ENCODE data around the gene MEMO1. TPM values are rescaled to one million over a fixed set of nuclear protein-coding genes. Genes with fewer than 3 reads are reported as not detected.

Gene MEMO1
- total RNA-seq, 1 donor: 37.6 TPM

DNA sequence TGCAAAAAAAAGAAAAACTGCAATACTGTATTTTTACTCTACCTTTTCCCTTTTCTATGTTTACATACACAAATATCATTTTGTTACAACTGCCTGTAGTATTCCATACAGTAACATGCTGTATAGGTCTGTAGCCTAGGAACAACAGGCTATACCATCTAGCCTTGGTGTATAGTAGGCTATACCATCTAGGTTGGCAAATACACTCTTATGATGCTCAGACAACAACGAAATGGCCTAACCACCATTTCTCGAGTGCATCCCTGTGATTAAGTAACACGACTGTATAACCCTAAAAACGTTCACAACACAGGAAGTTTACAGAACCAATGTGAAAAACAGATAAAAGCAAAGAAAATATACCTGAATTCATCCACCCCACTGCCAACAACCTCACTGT, 64.0 kb downstream of the MEMO1 start:
- no peaks in the 10 kb centered on the region for H3K9me3 ChIP-seq (ENCODE audit: low read depth, low read length)
- peaks cover 9% of the 10 kb centered on the region for H3K36me3 ChIP-seq (ENCODE audit: insufficient read depth, low read length)
- peaks cover 12% of the 10 kb centered on the region for H3K4me1 ChIP-seq (ENCODE audit: insufficient read depth, low read length)
- no peak overlapping the region for H2AFZ ChIP-seq (ENCODE audit: low read length)
- TF ChIP-seq, protein P1, sequence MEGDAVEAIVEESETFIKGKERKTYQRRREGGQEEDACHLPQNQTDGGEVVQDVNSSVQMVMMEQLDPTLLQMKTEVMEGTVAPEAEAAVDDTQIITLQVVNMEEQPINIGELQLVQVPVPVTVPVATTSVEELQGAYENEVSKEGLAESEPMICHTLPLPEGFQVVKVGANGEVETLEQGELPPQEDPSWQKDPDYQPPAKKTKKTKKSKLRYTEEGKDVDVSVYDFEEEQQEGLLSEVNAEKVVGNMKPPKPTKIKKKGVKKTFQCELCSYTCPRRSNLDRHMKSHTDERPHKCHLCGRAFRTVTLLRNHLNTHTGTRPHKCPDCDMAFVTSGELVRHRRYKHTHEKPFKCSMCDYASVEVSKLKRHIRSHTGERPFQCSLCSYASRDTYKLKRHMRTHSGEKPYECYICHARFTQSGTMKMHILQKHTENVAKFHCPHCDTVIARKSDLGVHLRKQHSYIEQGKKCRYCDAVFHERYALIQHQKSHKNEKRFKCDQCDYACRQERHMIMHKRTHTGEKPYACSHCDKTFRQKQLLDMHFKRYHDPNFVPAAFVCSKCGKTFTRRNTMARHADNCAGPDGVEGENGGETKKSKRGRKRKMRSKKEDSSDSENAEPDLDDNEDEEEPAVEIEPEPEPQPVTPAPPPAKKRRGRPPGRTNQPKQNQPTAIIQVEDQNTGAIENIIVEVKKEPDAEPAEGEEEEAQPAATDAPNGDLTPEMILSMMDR (IDR thresholded peaks at IDR 0.05; ENCODE audit: extremely low read depth, low read depth, low read length): no peak
- H3K27me3 ChIP-seq (ENCODE audit: insufficient read depth, low read length): no peaks in the 10 kb centered on the region
- peaks cover 87% of the 10 kb centered on the region for H3K79me2 ChIP-seq (ENCODE audit: insufficient read depth, low read length)
- H3K4me2 ChIP-seq (ENCODE audit: insufficient read depth, low read length): no peak overlapping the region
- DNase-seq (ENCODE audit: insufficient read length, low spot score, missing footprints): no peak
- H3K4me3 ChIP-seq (ENCODE audit: insufficient read depth, low read length): no peak overlapping the region
- no peak overlapping the region for H3K27ac ChIP-seq (ENCODE audit: low read depth, low read length)
- H4K20me1 ChIP-seq (ENCODE audit: insufficient read depth, low read length): peaks cover 6% of the 10 kb centered on the region

DNA sequence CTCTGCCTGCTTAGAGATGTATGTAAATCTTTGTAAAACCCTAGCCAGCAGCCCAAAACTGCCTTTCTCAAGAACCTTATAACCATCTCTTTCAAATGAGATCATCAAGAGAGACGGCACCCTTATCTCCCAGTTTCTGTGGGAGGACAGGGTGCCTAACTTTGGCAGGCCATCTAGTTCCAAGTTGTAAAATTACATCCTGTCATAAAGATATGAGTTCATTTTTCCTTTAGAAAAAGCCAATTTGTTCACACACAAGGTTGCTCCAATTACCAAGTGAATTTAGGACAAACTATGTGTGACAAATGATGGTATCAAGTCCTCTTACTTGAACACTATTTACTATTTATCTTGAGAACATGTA, 65.3 kb downstream of the MEMO1 start:
- peaks cover 86% of the 10 kb centered on the region for H3K79me2 ChIP-seq (ENCODE audit: insufficient read depth, low read length)
- no peak for DNase-seq (ENCODE audit: insufficient read length, low spot score, missing footprints)
- peak overlapping the region; percentile 65 for H3K27ac ChIP-seq (ENCODE audit: low read depth, low read length)
- no peak overlapping the region for H3K4me3 ChIP-seq (ENCODE audit: insufficient read depth, low read length)
- peaks cover 9% of the 10 kb centered on the region for H3K36me3 ChIP-seq (ENCODE audit: insufficient read depth, low read length)
- peak overlapping the region; percentile 34 for H3K4me2 ChIP-seq (ENCODE audit: insufficient read depth, low read length)
- H3K9me3 ChIP-seq (ENCODE audit: low read depth, low read length): no peaks in the 10 kb centered on the region
- H2AFZ ChIP-seq (ENCODE audit: low read length): no peak overlapping the region
- peaks cover 4% of the 10 kb centered on the region for H4K20me1 ChIP-seq (ENCODE audit: insufficient read depth, low read length)
- H3K4me1 ChIP-seq (ENCODE audit: insufficient read depth, low read length): peaks cover 12% of the 10 kb centered on the region
- H3K27me3 ChIP-seq (ENCODE audit: insufficient read depth, low read length): no peaks in the 10 kb centered on the region
- TF ChIP-seq, protein P1 (IDR thresholded peaks at IDR 0.05; ENCODE audit: extremely low read depth, low read depth, low read length): no peak

DNA sequence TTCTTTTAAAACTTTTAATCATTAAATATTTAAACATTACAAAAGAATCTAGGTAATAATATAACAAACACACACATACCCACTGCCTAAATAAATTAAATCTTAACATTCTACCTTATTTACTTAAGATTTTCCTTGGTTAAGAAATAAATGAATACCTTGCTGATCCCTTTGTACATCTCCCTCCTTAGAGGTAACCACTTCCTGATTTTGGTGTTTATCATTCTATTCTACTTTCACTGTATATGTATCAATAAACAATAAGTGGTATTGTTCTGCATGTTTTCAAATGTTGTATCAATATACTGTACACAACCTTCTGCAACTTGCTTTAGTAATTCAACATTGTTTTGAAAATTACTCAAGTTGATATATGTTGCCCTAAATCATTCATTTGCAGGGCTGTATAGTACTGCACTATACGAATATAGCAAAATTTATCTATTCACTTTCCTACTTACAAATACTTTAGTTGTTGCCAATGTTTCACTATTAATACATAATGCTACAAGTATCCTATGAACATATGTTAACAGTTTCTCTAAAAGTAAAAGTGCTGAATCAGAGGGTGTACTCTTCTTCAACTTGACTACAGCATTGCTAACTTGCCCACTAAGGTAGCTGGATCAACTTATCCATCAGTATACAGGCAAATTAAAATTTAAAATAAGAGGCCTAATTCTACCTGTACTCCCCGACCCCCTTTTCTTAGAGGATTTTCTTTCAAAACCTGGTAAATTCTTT, 65.8 kb downstream of the MEMO1 start:
- Histone ChIP-seq H4K20me1 (ENCODE audit: insufficient read depth, low read length) (peaks cover 4% of the 10 kb centered on the region), H3K79me2 (ENCODE audit: insufficient read depth, low read length) (peaks cover 84% of the 10 kb centered on the region), H3K9me3 (ENCODE audit: low read depth, low read length) (no peaks in the 10 kb centered on the region), H3K4me1 (ENCODE audit: insufficient read depth, low read length) (peaks cover 12% of the 10 kb centered on the region), H3K4me2 (ENCODE audit: insufficient read depth, low read length) (peak overlapping the region; percentile 34), H2AFZ (ENCODE audit: low read length) (no peak overlapping the region), H3K36me3 (ENCODE audit: insufficient read depth, low read length) (peaks cover 9% of the 10 kb centered on the region), H3K27me3 (ENCODE audit: insufficient read depth, low read length) (no peaks in the 10 kb centered on the region), H3K4me3 (ENCODE audit: insufficient read depth, low read length) (no peak overlapping the region), H3K27ac (ENCODE audit: low read depth, low read length) (peak overlapping the region; percentile 65)
- DNase-seq (ENCODE audit: insufficient read length, low spot score, missing footprints): peak; percentile 35
- TF ChIP-seq, protein P1 (IDR thresholded peaks at IDR 0.05; ENCODE audit: extremely low read depth, low read depth, low read length): no peak

DNA sequence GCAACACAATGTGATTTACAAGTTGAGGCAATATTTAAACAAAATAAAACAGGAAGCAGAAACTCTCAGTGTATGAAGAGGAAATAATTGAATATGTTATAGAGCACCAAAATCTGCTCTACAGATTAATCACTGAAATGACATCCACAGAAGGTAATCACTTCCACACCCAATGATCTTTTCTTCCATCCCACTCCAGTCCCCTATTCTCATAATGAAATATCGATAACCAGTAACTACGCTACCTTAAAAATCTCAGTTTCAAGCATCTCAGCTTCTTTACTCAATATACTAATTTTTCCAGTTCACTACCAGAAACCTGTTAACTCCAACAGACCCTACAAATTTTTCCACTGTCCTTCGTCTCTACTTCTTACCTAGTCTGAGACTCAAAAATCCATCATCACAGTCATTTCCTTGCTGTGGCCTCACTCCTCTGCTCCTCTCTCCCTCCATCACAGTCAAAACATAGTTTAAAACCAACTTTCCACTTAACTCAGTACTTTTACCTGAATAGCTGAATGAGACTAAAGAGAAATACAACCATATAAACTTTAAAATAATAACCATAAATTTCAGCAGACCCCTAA, 67.1 kb downstream of the MEMO1 start:
- Histone ChIP-seq H3K27me3 (ENCODE audit: insufficient read depth, low read length) (no peaks in the 10 kb centered on the region), H3K4me1 (ENCODE audit: insufficient read depth, low read length) (peaks cover 12% of the 10 kb centered on the region), H3K9me3 (ENCODE audit: low read depth, low read length) (no peaks in the 10 kb centered on the region), H4K20me1 (ENCODE audit: insufficient read depth, low read length) (peaks cover 4% of the 10 kb centered on the region), H3K4me3 (ENCODE audit: insufficient read depth, low read length) (no peak overlapping the region), H3K27ac (ENCODE audit: low read depth, low read length) (no peak overlapping the region), H2AFZ (ENCODE audit: low read length) (no peak overlapping the region), H3K36me3 (ENCODE audit: insufficient read depth, low read length) (peaks cover 9% of the 10 kb centered on the region), H3K4me2 (ENCODE audit: insufficient read depth, low read length) (no peak overlapping the region), H3K79me2 (ENCODE audit: insufficient read depth, low read length) (peaks cover 79% of the 10 kb centered on the region)
- no peak for DNase-seq (ENCODE audit: insufficient read length, low spot score, missing footprints)
- TF ChIP-seq, protein P1 (IDR thresholded peaks at IDR 0.05; ENCODE audit: extremely low read depth, low read depth, low read length): no peak
